Activated T-helper 1 cell treated with anti-CD3 and anti-CD28 coated beads, Interleukin-12 subunit alpha, Interleukin-12 subunit beta, Interleukin-2, Interleukin-4 antibody, amounts not matched to agents 30 ng/mL and 10 ng/mL and 1 ng/mL, durations not matched to agents 14 hours and 24 hours and 36 hours (primary cell): ENCODE results near the gene TEX29. TPM values are rescaled to one million over a fixed set of nuclear protein-coding genes. Genes with fewer than 3 reads are reported as not detected.

Experiments used
- DNase-seq: peaks from one replicate; pipeline ENCODE4 v3.0.0; 2021; ENCODE audit warnings: low spot score
- H3K27ac Mint-ChIP-seq: one replicate; pipeline ENCODE4 v1.8.0; 2021; ENCODE audit warnings: mild to moderate bottlenecking, mixed read lengths
- H3K27me3 Mint-ChIP-seq: one replicate; pipeline ENCODE4 v1.8.0; 2022; ENCODE audit warnings: mild to moderate bottlenecking, moderate library complexity, mixed read lengths; ENCODE audit not compliant: insufficient read depth
- H3K36me3 Mint-ChIP-seq: one replicate; pipeline ENCODE4 v1.8.0; 2021; ENCODE audit warnings: low read depth, mixed read lengths
- H3K4me1 Mint-ChIP-seq: one replicate; pipeline ENCODE4 v1.8.0; 2021; ENCODE audit warnings: low read depth, mixed read lengths
- H3K4me3 Mint-ChIP-seq: one replicate; pipeline ENCODE4 v1.8.0; 2021; ENCODE audit warnings: mild to moderate bottlenecking, moderate library complexity, mixed read lengths
- H3K9me3 Mint-ChIP-seq: one replicate; pipeline ENCODE4 v1.8.0; 2021; ENCODE audit warnings: mixed read lengths
- intact Hi-C: fragments of 100-400 bp; cut with micrococcal nuclease; formaldehyde crosslinking; loops from one replicate; pipeline ENCODE4 v1.15.1; 2024
- total RNA-seq: library from RNA; stranded (reverse); gene quantifications from 2 replicates; pipeline ENCODE4 v1.2.3, GENCODE V29; 2022

TEX29 gene
- total RNA-seq = 0.42 and 0.70 TPM in 2 replicates

- intact Hi-C loops = no loop called here
- Mint-ChIP-seq H3K9me3 (no peaks in the 10 kb centered on the region), H3K4me1 (no peaks in the 10 kb centered on the region), H3K36me3 (no peaks in the 10 kb centered on the region), H3K27ac (no peak within 1 kb of the TSS), H3K4me3 (no peak within 1 kb of the TSS), H3K27me3 (peaks cover 3% of the 10 kb centered on the region)
- no peak for DNase-seq
These were observed at the start of gene TEX29 for GRCh38 chr13:111319998-111320911. TEX29 (plus strand) TSS chr13:111320642; CDS start chr13:111320891, 249 bp downstream.

GRCh38 chr13:111270765-111271698 is 49.4 kb upstream of the TEX29 start:
- Mint-ChIP-seq H3K36me3 (peaks cover 23% of the 10 kb centered on the region), H3K4me3 (no peak overlapping the region), H3K27me3 (no peaks in the 10 kb centered on the region), H3K4me1 (peaks cover 24% of the 10 kb centered on the region), H3K27ac (no peak overlapping the region), H3K9me3 (no peaks in the 10 kb centered on the region)
- no peak for DNase-seq
- intact Hi-C loops = no loop called here

GRCh38 chr13:111272117-111272516 is 48.3 kb upstream of the TEX29 start:
- H3K27me3 Mint-ChIP-seq = no peaks in the 10 kb centered on the region
- H3K4me1 Mint-ChIP-seq = peaks cover 35% of the 10 kb centered on the region
- H3K9me3 Mint-ChIP-seq = no peaks in the 10 kb centered on the region
- intact Hi-C loops = no loop called here
- no peak overlapping the region for H3K4me3 Mint-ChIP-seq
- H3K36me3 Mint-ChIP-seq = peaks cover 24% of the 10 kb centered on the region
- H3K27ac Mint-ChIP-seq = no peak overlapping the region
- DNase-seq = no peak

GRCh38 chr13:111275382-111275781 is 45.1 kb upstream of the TEX29 start:
- Mint-ChIP-seq H3K4me1 (peaks cover 45% of the 10 kb centered on the region), H3K27ac (no peak overlapping the region), H3K36me3 (peaks cover 39% of the 10 kb centered on the region), H3K9me3 (no peaks in the 10 kb centered on the region), H3K27me3 (no peaks in the 10 kb centered on the region), H3K4me3 (no peak overlapping the region)
- intact Hi-C loops = no loop called here
- no peak for DNase-seq

- intact Hi-C loops = no loop called here
- no peaks in the 10 kb centered on the region for H3K9me3 Mint-ChIP-seq
- H3K4me3 Mint-ChIP-seq = no peak overlapping the region
- no peaks in the 10 kb centered on the region for H3K27me3 Mint-ChIP-seq
- no peak for DNase-seq
- H3K27ac Mint-ChIP-seq = peak overlapping the region; percentile 8
- H3K36me3 Mint-ChIP-seq = peaks cover 42% of the 10 kb centered on the region
- H3K4me1 Mint-ChIP-seq = peaks cover 43% of the 10 kb centered on the region
These were observed 44.3 kb upstream of the TEX29 start for GRCh38 chr13:111275995-111276618.

- Mint-ChIP-seq H3K36me3 (peaks cover 49% of the 10 kb centered on the region), H3K27me3 (no peaks in the 10 kb centered on the region), H3K27ac (peak overlapping the region; percentile 46), H3K4me3 (no peak overlapping the region), H3K4me1 (peaks cover 43% of the 10 kb centered on the region), H3K9me3 (no peaks in the 10 kb centered on the region)
- intact Hi-C loops = no loop called here
- DNase-seq = no peak
These were observed 42.2 kb upstream of the TEX29 start for GRCh38 chr13:111278258-111278657.

GRCh38 chr13:111278743-111279652 is 41.4 kb upstream of the TEX29 start:
- no peaks in the 10 kb centered on the region for H3K9me3 Mint-ChIP-seq
- H3K4me3 Mint-ChIP-seq = no peak overlapping the region
- no peak overlapping the region for H3K27ac Mint-ChIP-seq
- H3K4me1 Mint-ChIP-seq = peaks cover 43% of the 10 kb centered on the region
- intact Hi-C loops = no loop called here
- no peaks in the 10 kb centered on the region for H3K27me3 Mint-ChIP-seq
- DNase-seq = no peak
- H3K36me3 Mint-ChIP-seq = peaks cover 55% of the 10 kb centered on the region

- Mint-ChIP-seq H3K27me3 (no peaks in the 10 kb centered on the region), H3K27ac (no peak overlapping the region), H3K36me3 (peaks cover 58% of the 10 kb centered on the region), H3K4me1 (peaks cover 36% of the 10 kb centered on the region), H3K9me3 (no peaks in the 10 kb centered on the region), H3K4me3 (no peak overlapping the region)
- intact Hi-C loops = no loop called here
- DNase-seq = no peak
These were observed 40.2 kb upstream of the TEX29 start for GRCh38 chr13:111280226-111280625.

- Mint-ChIP-seq H3K4me3 (no peak overlapping the region), H3K9me3 (no peaks in the 10 kb centered on the region), H3K4me1 (peaks cover 29% of the 10 kb centered on the region), H3K27me3 (no peaks in the 10 kb centered on the region), H3K36me3 (peaks cover 56% of the 10 kb centered on the region), H3K27ac (no peak overlapping the region)
- no peak for DNase-seq
- intact Hi-C loops = no loop called here
These were observed 39.5 kb upstream of the TEX29 start for GRCh38 chr13:111280681-111281585.

GRCh38 chr13:111281751-111282311 is 38.6 kb upstream of the TEX29 start:
- H3K9me3 Mint-ChIP-seq = no peaks in the 10 kb centered on the region
- no peak for DNase-seq
- no peaks in the 10 kb centered on the region for H3K27me3 Mint-ChIP-seq
- peaks cover 55% of the 10 kb centered on the region for H3K36me3 Mint-ChIP-seq
- no peak overlapping the region for H3K4me3 Mint-ChIP-seq
- no peak overlapping the region for H3K27ac Mint-ChIP-seq
- intact Hi-C loops = no loop called here
- H3K4me1 Mint-ChIP-seq = peaks cover 20% of the 10 kb centered on the region

- H3K36me3 Mint-ChIP-seq = peaks cover 60% of the 10 kb centered on the region
- no peak overlapping the region for H3K4me3 Mint-ChIP-seq
- H3K4me1 Mint-ChIP-seq = peaks cover 15% of the 10 kb centered on the region
- no peak for DNase-seq
- H3K9me3 Mint-ChIP-seq = no peaks in the 10 kb centered on the region
- intact Hi-C loops = no loop called here
- no peak overlapping the region for H3K27ac Mint-ChIP-seq
- H3K27me3 Mint-ChIP-seq = no peaks in the 10 kb centered on the region
These were observed 38.0 kb upstream of the TEX29 start for GRCh38 chr13:111282425-111282824.
